Activated T-helper 1 cell treated with Interleukin-2 at 50 U/mL for 16 hours (primary cell): ENCODE results near the gene RNU1-3.

Experiments used
- DNase-seq: peaks from one replicate; pipeline ENCODE4 v3.0.0-alpha.2; 2020; ENCODE audit warnings: low read depth

The RNU1-3 gene

DNA sequence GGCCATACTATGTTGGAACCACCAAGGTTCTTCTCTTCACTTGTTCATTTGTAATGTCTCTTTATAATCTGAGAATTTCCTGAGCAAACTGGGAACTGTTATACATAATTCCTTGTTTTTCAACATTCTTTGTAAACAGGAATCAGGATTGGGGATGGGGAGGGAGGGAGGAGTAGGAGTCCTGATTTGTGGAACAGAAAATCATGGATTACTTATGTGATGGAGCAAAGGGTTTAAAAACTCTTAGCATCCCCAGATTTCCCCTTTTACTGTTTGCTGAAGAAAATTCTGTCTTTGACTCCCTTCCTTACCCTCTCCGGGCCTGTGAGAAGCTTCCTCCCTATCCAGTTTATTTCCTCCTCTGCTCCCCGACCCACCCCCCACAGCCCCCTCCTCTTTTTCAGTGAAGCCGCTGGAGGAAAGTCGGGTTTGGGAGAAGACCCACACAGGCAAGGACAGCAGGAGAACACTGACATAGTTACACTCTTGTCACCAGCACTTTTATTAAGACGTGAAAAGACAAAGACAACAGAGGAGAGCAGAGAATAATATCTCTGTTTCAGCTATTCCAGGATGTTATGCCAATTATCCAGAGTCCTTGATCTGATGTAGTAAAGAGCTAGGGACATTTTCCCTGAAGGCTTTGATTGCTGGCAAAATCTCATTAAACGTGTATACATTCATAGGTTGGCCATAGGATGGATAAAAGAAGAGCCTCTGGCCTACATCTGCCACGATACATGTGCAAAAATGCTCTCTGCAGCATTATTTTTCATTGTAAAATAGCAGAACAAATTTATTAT lies 48.8 kb downstream of the RNU1-3 start:
- no peak for DNase-seq

DNA sequence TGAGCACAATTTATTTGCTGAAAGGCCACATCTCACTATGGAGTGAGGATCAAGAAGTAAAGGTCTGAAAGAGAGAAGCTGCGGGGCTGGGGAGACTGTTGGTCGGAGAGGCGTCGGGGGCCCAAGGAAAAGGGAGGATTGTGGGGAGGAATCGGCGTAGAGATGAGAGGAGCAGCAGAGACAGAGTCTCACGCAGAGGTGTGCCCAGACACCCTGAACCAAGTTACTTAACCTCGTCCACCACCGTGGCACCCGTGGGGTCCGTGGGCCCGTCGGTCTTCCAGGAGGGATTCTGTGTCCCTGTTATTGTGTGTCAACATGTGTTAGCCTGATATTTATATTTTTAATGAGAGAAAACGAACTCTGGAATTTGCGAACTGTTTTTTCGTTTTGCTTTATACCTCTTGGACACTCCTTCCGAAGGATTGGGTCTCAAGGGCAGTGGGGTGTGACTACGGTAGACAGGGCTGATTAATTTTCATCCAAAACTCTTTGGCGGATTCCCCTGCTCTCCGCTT lies 49.6 kb downstream of the RNU1-3 start:
- DNase-seq, result no peak
